ENCODE measurements around the gene CTSC.

DNA sequence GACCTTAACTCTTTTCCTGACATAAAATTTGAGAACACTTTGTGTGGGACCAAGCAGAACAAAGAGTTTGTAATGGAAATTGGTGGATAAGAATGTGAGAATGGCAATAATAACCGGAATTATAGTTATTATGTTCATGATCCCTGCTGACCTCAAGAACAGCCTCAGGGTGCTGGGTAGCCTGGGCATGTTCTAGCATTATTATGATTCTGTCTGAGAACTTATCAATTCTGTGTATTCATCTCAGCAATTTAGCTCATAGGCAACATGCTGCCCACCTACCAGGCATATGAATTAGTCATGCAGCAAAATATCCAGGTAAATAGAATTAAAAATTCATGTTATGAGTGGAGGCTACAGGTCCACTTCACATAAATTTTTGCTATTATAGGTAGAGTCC, 61.9 kb downstream of the CTSC start:
- TF ChIP-seq, protein P1, sequence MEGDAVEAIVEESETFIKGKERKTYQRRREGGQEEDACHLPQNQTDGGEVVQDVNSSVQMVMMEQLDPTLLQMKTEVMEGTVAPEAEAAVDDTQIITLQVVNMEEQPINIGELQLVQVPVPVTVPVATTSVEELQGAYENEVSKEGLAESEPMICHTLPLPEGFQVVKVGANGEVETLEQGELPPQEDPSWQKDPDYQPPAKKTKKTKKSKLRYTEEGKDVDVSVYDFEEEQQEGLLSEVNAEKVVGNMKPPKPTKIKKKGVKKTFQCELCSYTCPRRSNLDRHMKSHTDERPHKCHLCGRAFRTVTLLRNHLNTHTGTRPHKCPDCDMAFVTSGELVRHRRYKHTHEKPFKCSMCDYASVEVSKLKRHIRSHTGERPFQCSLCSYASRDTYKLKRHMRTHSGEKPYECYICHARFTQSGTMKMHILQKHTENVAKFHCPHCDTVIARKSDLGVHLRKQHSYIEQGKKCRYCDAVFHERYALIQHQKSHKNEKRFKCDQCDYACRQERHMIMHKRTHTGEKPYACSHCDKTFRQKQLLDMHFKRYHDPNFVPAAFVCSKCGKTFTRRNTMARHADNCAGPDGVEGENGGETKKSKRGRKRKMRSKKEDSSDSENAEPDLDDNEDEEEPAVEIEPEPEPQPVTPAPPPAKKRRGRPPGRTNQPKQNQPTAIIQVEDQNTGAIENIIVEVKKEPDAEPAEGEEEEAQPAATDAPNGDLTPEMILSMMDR (IDR thresholded peaks at IDR 0.05), result no peak
- no peak for TF ChIP-seq ZFX (IDR thresholded peaks at IDR 0.05; ENCODE audit: borderline replicate concordance)

All from 22Rv1 (cell line).